NCI-H345 treated with DMSO at 0.1 percent for 48 hours (cell line): ENCODE data around the gene AANAT.

ENCODE experiments used
- DNase-seq: peaks from one replicate; lab custom pipeline; 2025; ENCODE audit not compliant: unreplicated experiment; lab: John Stamatoyannopoulos, UW

AANAT gene

GRCh38 chr17:76467809-76468633 is 618 bp downstream of the AANAT start:
- DNase-seq = no peak

GRCh38 chr17:76468634-76469010 is 1.2 kb downstream of the AANAT start:
- DNase-seq = no peak

GRCh38 chr17:76469076-76469990 is 1.9 kb downstream of the AANAT start:
- no peak for DNase-seq

GRCh38 chr17:76469991-76470739 is 2.8 kb downstream of the AANAT start:
- no peak for DNase-seq

- DNase-seq = no peak
These were observed 4.3 kb downstream of the AANAT start for GRCh38 chr17:76471498-76472257.

GRCh38 chr17:76472258-76472645 is 4.8 kb downstream of the AANAT start:
- no peak for DNase-seq

GRCh38 chr17:76472726-76473125 is 5.3 kb downstream of the AANAT start:
- no peak for DNase-seq

GRCh38 chr17:76473541-76473985 is 6.2 kb downstream of the AANAT start:
- DNase-seq = no peak

- no peak for DNase-seq
These were observed 6.8 kb downstream of the AANAT start for GRCh38 chr17:76474238-76474637.

GRCh38 chr17:76474894-76475293 is 7.5 kb downstream of the AANAT start:
- no peak for DNase-seq

GRCh38 chr17:76475302-76475701 is 7.9 kb downstream of the AANAT start:
- DNase-seq = no peak

- DNase-seq = no peak
These were observed 9.3 kb downstream of the AANAT start for GRCh38 chr17:76476736-76477135.

GRCh38 chr17:76477576-76477975 is 10.2 kb downstream of the AANAT start:
- no peak for DNase-seq

- no peak for DNase-seq
These were observed 10.7 kb downstream of the AANAT start for GRCh38 chr17:76478097-76478496.

GRCh38 chr17:76478730-76479514 is 11.5 kb downstream of the AANAT start:
- no peak for DNase-seq

GRCh38 chr17:76479515-76480060 is 12.2 kb downstream of the AANAT start:
- DNase-seq = no peak

- no peak for DNase-seq
These were observed 13.2 kb downstream of the AANAT start for GRCh38 chr17:76480632-76481031.

- no peak for DNase-seq
These were observed 13.8 kb downstream of the AANAT start for GRCh38 chr17:76481071-76481655.

GRCh38 chr17:76484228-76484725 is 16.9 kb downstream of the AANAT start:
- no peak for DNase-seq
